ENCODE results near the gene CAVIN4. TPM values are rescaled to one million over a fixed set of nuclear protein-coding genes. Genes with fewer than 3 reads are reported as not detected.

Gene CAVIN4
- total RNA-seq, 1 experiment from 2014 or later, result 1.3 TPM

DNA sequence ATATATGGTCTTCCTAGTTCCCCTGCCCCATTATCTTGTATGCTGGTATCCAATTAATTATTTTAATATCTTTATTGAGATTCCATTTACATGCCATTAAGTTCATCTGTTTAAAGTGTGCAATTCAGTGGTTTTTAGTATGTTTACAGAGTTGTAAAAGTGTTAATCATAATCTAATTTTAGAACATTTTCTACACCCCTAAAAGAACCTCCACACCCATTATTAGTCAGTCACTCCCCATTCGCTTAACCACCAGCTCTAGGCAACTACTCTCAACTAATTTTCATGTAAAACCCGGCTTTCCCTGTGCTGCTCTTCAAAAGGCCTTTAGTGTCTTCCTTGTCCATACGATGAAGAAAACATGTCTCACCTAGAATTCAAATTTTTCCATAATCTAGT, 20.8 kb upstream of the CAVIN4 start:
- DNase-seq, result no peak
- CTCF ChIA-PET, result interaction anchor here (0.6 kb wide), 1 partner anchor 9 kb away, joined by 3 read pairs; no protein-coding TSS in a partner anchor

GRCh38 chr9:100561256-100561655, 16.6 kb upstream of the CAVIN4 start:
- intact Hi-C loops (cut with micrococcal nuclease; ENCODE audit: unreplicated experiment), result no loop called here
- Histone ChIP-seq H3K79me2 (ENCODE audit: low read depth) (no peaks in the 10 kb centered on the region), H3K36me3 (ENCODE audit: low read depth) (no peaks in the 10 kb centered on the region), H3K4me2 (no peak overlapping the region), H3F3A (ENCODE audit: insufficient read depth, low read depth) (no peaks in the 10 kb centered on the region), H3K9me2 (ENCODE audit: insufficient read depth) (no peaks in the 10 kb centered on the region), H3K27ac (no peak overlapping the region), H3K4me3 (no peak overlapping the region), H2AFZ (no peak overlapping the region), H4K20me1 (ENCODE audit: insufficient read depth) (no peaks in the 10 kb centered on the region), H3K9me3 (ENCODE audit: insufficient read depth, low read depth) (no peaks in the 10 kb centered on the region), H3K4me1 (replicated peaks; ENCODE audit: insufficient read depth) (no peaks in the 10 kb centered on the region), H3K27me3 (ENCODE audit: insufficient read depth, low read depth) (no peaks in the 10 kb centered on the region)
- no peak for TF ChIP-seq CTCF (conservative IDR thresholded peaks at IDR 0.05)
- no peak for TF ChIP-seq EZH2 (IDR thresholded peaks at IDR 0.05; ENCODE audit: low read depth)
- ChIA-PET CTCF (no interaction called here), POLR2A (ENCODE audit: unreplicated experiment) (no interaction called here)
- no peak for DNase-seq
- no TSS peak for BruUV-seq (replicated peaks)

More for the DNA sequence above, 20.8 kb upstream of the CAVIN4 start:
- intact Hi-C loops (cut with micrococcal nuclease; ENCODE audit: unreplicated experiment), result no loop called here
- POLR2A ChIA-PET (ENCODE audit: unreplicated experiment), result no interaction called here
- Histone ChIP-seq H3K36me3 (ENCODE audit: low read depth) (no peaks in the 10 kb centered on the region), H2AFZ (no peak overlapping the region), H3K4me2 (no peak overlapping the region), H3K9me2 (ENCODE audit: insufficient read depth) (no peaks in the 10 kb centered on the region; the same call in 1 of the 2 replicates), H3K27ac (no peak overlapping the region), H3K4me3 (no peak overlapping the region), H3F3A (ENCODE audit: insufficient read depth, low read depth) (no peaks in the 10 kb centered on the region), H3K9me3 (ENCODE audit: insufficient read depth, low read depth) (no peaks in the 10 kb centered on the region), H4K20me1 (ENCODE audit: insufficient read depth) (no peaks in the 10 kb centered on the region), H3K79me2 (ENCODE audit: low read depth) (no peaks in the 10 kb centered on the region), H3K27me3 (ENCODE audit: insufficient read depth, low read depth) (no peaks in the 10 kb centered on the region), H3K4me1 (replicated peaks; ENCODE audit: insufficient read depth) (no peaks in the 10 kb centered on the region)
- TF ChIP-seq CTCF (conservative IDR thresholded peaks at IDR 0.05) (no peak), EZH2 (IDR thresholded peaks at IDR 0.05; ENCODE audit: low read depth) (no peak)
- BruUV-seq (replicated peaks), result no TSS peak

DNA sequence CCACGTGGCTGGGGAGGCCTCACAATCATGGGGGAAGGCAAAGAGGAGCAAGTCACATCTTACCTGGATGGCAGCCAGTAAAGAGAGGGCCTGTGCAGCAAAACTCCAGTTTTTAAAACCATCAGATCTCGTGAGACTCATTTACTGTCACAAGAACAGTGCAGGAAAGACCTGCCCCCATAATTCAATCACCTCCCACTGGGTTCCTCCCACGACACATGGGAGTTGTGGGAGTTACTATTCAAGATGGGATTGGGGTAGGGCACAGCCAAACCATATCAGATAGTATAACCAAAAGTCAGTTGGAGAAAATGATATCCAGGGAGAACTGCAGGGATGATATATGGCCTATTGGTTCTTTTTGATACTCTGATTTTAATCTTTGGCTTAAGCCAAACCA, 10.0 kb upstream of the CAVIN4 start:
- no peak overlapping the region for H3K4me2 ChIP-seq
- no peaks in the 10 kb centered on the region for H3K4me1 ChIP-seq (replicated peaks; ENCODE audit: insufficient read depth)
- ChIA-PET POLR2A (ENCODE audit: unreplicated experiment) (no interaction called here), CTCF (no interaction called here)
- H3F3A ChIP-seq (ENCODE audit: insufficient read depth, low read depth), result no peaks in the 10 kb centered on the region
- intact Hi-C loops (cut with micrococcal nuclease; ENCODE audit: unreplicated experiment), result no loop called here
- no peaks in the 10 kb centered on the region for H3K27me3 ChIP-seq (ENCODE audit: insufficient read depth, low read depth)
- H3K79me2 ChIP-seq (ENCODE audit: low read depth), result no peaks in the 10 kb centered on the region
- no peak overlapping the region for H3K4me3 ChIP-seq
- no peak overlapping the region for H2AFZ ChIP-seq
- no peak overlapping the region for H3K27ac ChIP-seq
- TF ChIP-seq CTCF (conservative IDR thresholded peaks at IDR 0.05) (no peak), EZH2 (IDR thresholded peaks at IDR 0.05; ENCODE audit: low read depth) (no peak)
- no peaks in the 10 kb centered on the region for H3K9me2 ChIP-seq (ENCODE audit: insufficient read depth)
- BruUV-seq (replicated peaks), result no TSS peak
- no peaks in the 10 kb centered on the region for H4K20me1 ChIP-seq (ENCODE audit: insufficient read depth)
- no peak for DNase-seq
- H3K36me3 ChIP-seq (ENCODE audit: low read depth), result no peaks in the 10 kb centered on the region
- H3K9me3 ChIP-seq (ENCODE audit: insufficient read depth, low read depth), result no peaks in the 10 kb centered on the region
